ENCODE measurements around the gene BDP1.
"Not testable (repeated sequence)": the region's sequence is repeated elsewhere in the genome, so short reads cannot be mapped to it uniquely, and the experiment has no call there.

Gene BDP1

GRCh38 chr5:71575588-71575987, 120.1 kb downstream of the BDP1 start:
- DNase-seq, result not testable (repeated sequence)

- DNase-seq, result peak; percentile 10
Observed at GRCh38 chr5:71576241-71576640, 120.8 kb downstream of the BDP1 start.

- DNase-seq, result not testable (repeated sequence)
Observed at GRCh38 chr5:71577839-71578238, 122.4 kb downstream of the BDP1 start.

- no peak for DNase-seq
Observed at GRCh38 chr5:71582945-71583584, 127.6 kb downstream of the BDP1 start.

- peak; percentile 32 for DNase-seq
Observed at GRCh38 chr5:71586052-71586940, 130.8 kb downstream of the BDP1 start.

GRCh38 chr5:71586941-71587765, 131.7 kb downstream of the BDP1 start, which contains the start of gene MCCC2:
Gene MCCC2 (plus strand): TSS chr5:71587340. CDS start chr5:71587426, 86 bp downstream.
- peak; percentile 95 for DNase-seq

- DNase-seq, result no peak
Observed at GRCh38 chr5:71587766-71588532, 132.5 kb downstream of the BDP1 start.

- DNase-seq, result no peak
Observed at GRCh38 chr5:71588533-71588885, 133.1 kb downstream of the BDP1 start.

- DNase-seq, result no peak
Observed at GRCh38 chr5:71589903-71590302, 134.5 kb downstream of the BDP1 start.

- no peak for DNase-seq
Observed at GRCh38 chr5:71591100-71591499, 135.6 kb downstream of the BDP1 start.

GRCh38 chr5:71596169-71596568, 140.7 kb downstream of the BDP1 start:
- DNase-seq, result no peak

GRCh38 chr5:71597001-71597400, 141.6 kb downstream of the BDP1 start:
- DNase-seq, result no peak

- DNase-seq, result no peak
Observed at GRCh38 chr5:71600783-71601182, 145.3 kb downstream of the BDP1 start.

- DNase-seq, result peak; percentile 93
Observed at GRCh38 chr5:71601222-71602026, 146.0 kb downstream of the BDP1 start.

GRCh38 chr5:71609916-71610315, 154.5 kb downstream of the BDP1 start:
- not testable (repeated sequence) for DNase-seq

- no peak for DNase-seq
Observed at GRCh38 chr5:71615809-71616208, 160.4 kb downstream of the BDP1 start.

Data from fibroblast of skin of right quadriceps (primary cell).